Measurements from ENCODE around the gene SH3RF3.
A peak's percentile ranks its signal among the peaks of the same experiment; 100 is the strongest.
"Not testable (repeated sequence)": the region's sequence is repeated elsewhere in the genome, so short reads cannot be mapped to it uniquely, and the experiment has no call there.

SH3RF3 gene

DNA sequence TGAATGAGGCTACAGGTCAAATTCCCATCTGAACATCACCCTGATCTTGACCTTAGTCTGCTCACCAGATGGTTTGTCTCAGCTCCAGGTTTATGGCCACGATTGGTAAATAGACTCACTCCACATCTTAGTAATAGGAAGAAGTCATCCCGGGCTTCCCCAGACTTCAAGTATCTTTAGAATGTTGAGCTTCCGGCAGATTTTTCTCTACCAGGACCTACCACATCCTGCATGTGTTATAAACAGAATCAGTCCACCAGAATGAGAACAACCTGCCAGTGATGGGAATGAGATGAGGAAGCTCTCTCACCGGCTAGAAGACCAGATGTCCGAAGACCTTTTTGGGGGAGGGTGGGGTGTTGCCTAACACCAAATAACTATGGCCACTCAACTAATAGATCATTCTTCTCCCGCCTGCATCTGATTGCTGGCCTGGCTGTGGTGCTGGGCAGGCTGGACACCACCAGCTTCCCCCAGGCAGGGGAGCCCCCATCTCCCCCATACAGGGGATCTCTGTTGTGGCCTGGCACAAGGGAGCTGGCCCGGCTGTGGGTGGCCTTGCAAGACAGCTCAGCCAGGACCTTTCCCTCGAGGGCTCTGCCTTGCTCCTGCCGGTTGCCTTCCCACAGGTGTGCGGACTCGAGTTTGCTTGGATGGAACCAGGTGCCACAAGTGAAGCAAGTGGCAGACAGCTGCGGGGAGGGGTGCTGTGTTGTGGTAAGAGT lies 88.5 kb downstream of the SH3RF3 start:
- DNase-seq (ENCODE audit: low read depth in 2 of 2), result no peak

DNA sequence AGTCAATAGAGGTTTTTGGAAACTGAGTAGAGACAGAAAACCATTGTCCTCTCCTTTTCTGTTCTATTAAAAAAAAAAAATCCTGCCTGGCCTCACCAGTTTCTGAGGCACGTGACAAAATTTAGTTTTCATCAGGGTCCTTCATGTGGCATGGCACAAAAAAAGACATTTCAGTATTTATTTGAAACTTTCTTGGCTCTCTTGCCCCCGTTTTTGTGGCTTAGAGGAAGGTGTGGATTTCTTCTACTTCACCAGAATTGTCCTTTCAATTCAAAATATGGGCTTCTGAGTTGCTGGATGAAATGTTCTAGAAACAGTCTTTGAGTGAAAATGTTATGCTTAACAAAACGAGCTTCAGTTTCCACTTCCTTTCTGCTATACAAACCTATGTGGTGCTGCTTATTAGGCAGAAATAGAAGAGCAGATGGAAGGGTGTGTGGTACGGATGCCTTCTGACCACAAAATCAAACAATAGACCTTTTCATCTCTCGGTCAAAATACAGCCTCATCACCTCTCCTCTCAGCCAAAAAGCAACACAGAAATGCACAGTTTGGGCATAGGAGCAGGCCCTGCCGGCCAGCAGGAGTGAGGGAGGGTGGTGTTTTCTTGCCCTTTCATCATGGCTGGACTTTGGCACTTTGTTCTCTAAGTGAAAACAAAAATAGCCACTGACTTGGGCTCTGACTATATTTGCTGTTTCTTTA lies 89.2 kb downstream of the SH3RF3 start:
- DNase-seq (ENCODE audit: low read depth in 2 of 2), result no peak

DNA sequence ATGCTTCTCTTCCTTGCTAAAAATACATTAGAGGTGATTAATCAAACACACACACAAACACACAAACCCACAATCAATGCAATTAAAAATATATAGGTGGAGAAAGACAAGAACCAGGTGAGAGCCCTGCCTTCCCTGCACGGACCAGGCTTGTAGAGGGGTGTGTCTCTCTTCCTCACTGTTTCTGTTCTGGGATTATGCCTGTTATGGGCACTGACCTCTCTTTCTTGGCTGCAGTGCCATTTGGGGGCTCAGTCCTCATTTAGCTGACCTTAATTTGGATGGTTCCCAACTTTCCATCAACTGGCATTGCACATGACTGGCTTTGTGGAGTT lies 89.8 kb downstream of the SH3RF3 start:
- DNase-seq (ENCODE audit: low read depth in 2 of 2), result no peak

DNA sequence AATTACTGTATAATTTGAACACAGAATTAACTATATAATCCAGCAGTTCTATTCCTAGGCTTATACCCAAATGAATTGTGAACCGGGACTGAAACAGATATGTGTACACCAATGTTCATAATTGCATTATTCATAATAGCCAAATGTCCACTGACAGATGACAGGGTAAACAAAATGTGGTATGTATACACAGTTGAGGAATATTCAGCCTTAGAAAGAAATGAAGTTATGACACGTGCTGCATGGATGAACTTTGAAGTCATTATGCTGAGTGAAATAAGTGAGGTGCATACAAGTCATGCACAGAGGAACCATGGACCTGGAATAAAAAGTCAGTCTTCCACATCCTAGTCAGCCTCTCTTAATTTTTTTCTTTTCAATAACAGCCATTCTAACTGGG lies 91.9 kb downstream of the SH3RF3 start:
- no peak for DNase-seq (ENCODE audit: low read depth in 2 of 2)

GRCh38 chr2:109221316-109221715 lies 92.3 kb downstream of the SH3RF3 start:
- DNase-seq (ENCODE audit: low read depth in 2 of 2), result not testable (repeated sequence)

DNA sequence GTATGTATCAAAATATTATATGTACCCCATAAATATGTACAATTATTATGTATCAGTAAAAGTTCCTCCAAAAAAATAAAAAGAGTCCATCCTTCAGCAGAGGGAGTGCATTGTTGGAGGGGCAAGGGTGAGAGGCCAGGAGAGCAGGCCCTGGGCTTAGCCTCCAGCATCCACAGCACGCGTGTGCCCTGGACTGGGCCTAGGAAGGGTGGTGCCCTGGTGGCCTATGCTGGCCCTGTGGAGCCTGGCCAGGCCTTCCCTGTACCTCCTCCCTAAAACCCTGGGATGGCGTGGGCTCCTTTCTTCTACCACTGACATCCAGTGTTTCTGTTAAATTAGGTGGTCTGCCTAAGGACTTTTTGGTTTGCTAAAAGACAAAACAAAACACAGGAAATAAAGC lies 93.4 kb downstream of the SH3RF3 start:
- DNase-seq (ENCODE audit: low read depth in 2 of 2), result no peak

DNA sequence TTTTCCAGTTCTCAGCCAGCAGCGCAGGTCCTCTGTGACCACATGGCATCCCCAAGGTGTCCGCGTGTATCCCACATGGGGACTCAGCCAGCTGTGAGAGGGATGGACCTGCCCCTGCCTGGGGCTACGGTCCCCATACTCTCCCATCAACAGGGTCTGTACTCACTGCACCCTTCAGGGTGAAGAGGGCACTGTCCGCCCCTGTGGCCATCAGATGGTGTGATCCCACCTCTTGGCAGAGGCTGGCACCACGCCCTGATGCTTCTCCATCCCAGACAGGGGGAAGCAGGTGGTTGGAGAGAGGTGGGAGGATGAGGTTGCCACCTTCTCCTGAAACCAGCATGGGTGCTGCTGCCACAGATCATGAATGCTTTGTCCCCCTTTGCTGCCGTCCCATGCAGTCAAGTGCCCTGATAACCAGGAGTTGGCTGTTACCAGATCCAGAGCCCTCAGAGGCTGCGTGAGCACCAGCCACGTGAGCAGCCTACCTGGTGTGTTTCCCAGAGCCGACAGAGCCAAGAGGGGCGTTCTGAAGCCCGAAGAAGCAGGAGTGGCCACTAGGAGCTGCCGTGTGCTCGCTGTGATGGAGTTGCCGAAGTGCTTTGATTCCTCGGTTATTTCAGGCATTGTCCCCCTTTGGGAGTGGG lies 93.9 kb downstream of the SH3RF3 start:
- DNase-seq (ENCODE audit: low read depth in 2 of 2), result no peak

- DNase-seq (ENCODE audit: low read depth in 2 of 2), result no peak
Observed at GRCh38 chr2:109223490-109223889, 94.5 kb downstream of the SH3RF3 start.

DNA sequence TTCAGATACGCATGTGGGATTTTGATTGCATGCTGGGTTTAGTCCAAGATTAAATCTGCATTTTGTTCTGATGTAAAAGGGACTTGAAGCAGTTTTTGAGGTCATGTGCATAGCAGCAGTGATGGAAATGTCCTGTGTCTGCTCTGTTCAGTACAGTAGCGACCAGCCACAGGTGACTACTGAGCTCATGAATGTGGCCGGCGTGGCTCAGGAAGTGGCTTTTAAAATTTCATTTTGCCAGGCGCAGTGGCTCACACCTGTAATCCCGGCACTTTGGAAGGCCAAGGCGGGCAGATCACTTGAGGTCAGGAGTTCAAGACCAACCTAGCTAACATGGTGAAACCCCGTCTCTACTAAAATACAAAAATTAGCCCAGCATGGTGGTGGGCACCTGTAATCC lies 95.3 kb downstream of the SH3RF3 start:
- DNase-seq (ENCODE audit: low read depth in 2 of 2), result not testable (repeated sequence)

DNA sequence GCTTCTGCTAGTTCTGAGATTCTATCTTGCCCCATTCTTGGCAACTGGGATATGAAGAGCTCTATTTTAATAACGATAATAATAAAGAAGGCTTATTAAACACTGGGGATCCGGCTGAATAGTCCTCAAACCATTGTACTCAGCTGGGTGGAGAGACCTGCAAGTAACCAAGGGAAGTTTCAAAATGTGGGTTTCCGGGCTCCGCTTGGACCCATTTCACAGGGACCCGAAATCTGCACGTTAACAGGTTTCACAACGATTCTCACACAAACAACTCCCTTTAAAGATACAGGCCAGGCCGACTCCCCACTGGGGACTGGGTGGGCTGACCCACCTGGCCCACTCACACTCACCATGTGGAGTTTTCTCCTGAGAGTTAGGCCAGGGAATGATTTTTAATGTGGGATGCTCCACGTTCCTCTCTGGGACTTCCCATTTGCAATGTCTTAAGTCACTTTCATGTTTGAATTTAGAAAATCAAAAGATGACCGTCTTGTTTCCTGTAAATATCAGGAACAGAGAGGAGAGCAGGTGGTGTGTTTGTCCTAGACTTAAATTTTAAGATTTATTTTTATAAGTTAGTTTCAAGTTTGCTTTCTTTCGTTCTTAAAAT lies 96.3 kb downstream of the SH3RF3 start:
- DNase-seq (ENCODE audit: low read depth in 2 of 2), result no peak

- no peak for DNase-seq (ENCODE audit: low read depth in 2 of 2)
Observed at GRCh38 chr2:109226128-109226527, 97.1 kb downstream of the SH3RF3 start.

- DNase-seq (ENCODE audit: low read depth in 2 of 2), result no peak
Observed at GRCh38 chr2:109226622-109227021, 97.6 kb downstream of the SH3RF3 start.

DNA sequence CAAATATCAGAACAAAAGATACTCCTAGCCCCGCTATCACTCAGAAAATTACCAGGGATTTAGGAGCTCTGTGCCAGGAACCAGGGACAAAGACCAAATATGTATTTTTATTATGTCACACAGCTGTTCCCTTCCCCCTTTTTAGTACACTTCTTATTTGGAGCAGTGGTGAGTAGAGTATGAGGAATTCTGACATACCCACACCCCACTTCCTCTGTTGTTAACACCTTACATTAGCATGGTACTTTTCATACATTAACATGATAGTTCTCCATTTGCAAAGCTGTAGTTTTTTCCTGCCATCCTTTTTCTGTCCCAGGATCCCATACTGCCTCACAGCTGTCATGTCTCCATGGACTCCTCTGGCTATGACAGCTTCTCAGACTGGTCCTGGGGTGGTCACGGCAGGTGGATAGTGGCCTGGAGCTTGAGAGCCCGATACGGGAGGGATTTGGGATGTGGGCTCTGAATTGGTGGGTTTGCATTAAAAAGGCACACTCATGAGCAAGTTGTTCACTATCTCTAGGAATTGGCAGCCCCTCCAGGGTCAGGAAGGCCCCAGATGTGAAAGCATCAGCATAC lies 100.2 kb downstream of the SH3RF3 start:
- DNase-seq (ENCODE audit: low read depth in 2 of 2), result no peak

DNA sequence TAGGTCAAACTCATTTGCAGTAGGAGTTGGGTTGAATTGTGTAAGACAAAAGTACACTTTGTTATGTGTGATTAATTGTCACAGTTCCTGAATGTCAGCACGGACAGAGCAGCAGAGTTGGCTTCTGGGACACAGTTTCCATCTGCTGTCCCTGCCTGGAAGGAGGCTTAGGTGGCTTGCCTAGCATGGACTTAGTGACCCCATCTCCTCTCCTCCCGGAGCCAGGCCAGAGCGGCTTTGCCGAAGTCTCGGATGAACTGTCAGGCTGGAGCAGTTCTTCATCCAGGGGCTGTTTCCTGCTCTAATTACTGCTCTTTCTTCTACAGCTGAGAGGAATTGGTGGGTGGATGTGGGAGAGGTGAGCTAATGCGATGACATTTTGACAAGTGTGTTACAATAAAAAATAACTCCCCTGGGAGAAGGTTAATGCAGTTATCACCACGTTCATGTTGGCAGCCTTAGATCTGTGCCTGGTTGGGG lies 102.0 kb downstream of the SH3RF3 start:
- no peak for DNase-seq (ENCODE audit: low read depth in 2 of 2)

DNA sequence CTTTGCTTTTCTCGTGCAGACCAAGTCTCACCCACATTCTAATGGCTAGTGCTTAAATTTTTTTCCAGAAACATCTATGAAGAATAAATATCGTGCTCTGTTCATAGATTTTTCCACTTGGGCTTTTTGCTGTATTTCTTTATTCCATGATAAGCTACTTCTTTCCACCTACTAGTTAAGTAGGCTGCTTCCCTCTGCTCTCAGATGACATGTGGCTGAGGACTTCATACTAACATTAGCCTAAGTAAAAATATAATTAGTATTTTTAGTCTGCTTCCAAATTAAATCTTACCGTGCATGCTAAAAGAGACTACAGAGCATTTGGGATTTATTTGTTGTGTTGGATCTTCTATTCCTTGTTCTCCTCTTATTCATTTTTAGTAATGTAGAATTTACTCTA lies 102.4 kb downstream of the SH3RF3 start:
- no peak for DNase-seq (ENCODE audit: low read depth in 2 of 2)

GRCh38 chr2:109231996-109232705 lies 103.1 kb downstream of the SH3RF3 start:
- no peak for DNase-seq (ENCODE audit: low read depth in 2 of 2)

DNA sequence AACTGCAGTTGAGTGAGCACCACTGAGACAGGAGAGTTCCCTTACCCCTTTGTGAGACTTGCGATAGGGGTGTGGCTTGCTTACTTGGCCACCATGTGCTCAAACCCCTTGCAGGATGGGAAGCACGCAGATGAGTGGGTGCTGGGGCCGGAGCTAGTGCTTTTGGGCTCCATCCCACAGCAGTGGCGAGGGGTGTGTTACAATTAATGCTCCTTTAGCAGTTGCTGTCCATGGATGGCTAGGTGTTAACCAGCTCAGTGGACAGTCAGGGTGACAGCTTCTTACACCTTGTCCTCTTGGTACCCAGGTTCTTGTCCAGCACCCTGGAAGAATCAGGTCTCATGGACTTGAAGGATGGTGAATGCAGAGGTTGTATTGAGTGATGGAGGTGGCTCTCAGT lies 103.9 kb downstream of the SH3RF3 start:
- no peak for DNase-seq (ENCODE audit: low read depth in 2 of 2)

DNA sequence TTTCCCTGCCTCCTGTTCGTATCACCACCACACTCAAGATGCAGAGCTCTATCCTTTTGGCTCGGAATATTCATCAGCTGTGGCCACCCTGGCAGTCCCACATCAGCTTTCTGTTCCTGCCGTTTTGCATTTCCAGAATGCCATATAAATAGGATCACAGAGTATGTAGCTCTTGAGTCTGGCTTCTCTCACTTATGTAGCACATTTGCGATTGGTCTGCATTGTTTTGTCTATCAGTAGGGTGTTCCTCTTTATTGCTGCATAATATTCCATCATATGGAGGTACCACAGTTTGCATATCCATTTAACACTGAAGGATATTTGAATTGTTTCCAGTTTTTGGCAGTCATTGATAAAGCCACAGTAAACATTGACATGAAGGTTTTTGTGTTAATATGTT lies 104.6 kb downstream of the SH3RF3 start:
- no peak for DNase-seq (ENCODE audit: low read depth in 2 of 2)

DNA sequence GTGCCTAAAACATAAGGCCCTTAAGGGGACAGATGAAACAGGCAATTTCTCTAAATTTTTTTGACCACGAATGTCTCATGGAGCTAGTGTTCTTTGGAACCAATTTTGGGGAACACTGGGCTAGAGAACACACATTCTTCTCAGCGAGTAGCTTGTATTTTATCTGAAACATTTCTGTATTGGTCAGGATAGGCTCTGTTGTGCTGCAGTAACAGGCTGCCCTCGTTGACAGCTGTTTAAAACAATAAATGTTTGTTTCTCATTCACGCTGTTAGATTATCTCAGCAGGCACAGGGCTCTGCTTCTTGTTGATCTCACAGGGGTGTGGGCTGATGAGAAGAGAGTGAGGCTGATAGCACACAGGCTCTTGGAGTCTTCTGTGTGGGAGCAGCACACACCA lies 105.3 kb downstream of the SH3RF3 start:
- no peak for DNase-seq (ENCODE audit: low read depth in 2 of 2)

- DNase-seq (ENCODE audit: low read depth in 2 of 2), result no peak
Observed at GRCh38 chr2:109236147-109236546, 107.1 kb downstream of the SH3RF3 start.

DNA sequence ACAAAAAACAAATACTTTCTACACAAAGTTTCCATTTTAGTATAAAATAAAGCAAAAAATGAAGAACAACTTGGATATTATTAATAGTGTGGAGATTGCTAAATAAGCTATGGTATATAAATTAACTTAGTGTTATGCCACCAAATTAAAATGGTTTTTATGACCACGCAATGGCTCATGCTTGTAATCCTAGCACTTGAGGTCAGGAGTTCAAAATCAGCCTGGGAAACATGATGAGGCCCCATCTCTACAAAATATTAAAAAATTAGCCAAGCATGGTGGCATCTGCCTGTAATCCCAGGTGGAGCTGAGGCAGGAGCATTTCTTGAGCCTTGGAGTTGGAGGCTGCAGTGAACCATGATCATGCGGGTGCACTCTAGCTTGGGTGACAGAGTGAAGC lies 108.8 kb downstream of the SH3RF3 start:
- DNase-seq (ENCODE audit: low read depth in 2 of 2), result no peak

GRCh38 chr2:109238580-109238979 lies 109.6 kb downstream of the SH3RF3 start:
- peak; percentile 5 to 21 for DNase-seq (ENCODE audit: low read depth in 2 of 2)

Data from stimulated activated CD8-positive, alpha-beta memory T cell treated with anti-CD3 and anti-CD28 coated beads, Interleukin-2, amount 100 ng/mL, for 1 hour (primary cell).